IMR-90 (cell line): ENCODE data around the gene ATG5. TPM values are rescaled to one million over a fixed set of nuclear protein-coding genes. Genes with fewer than 3 reads are reported as not detected.

ENCODE experiments used
- ATAC-seq: fragments of 200-7000 bp; cut with Tn5 transposase; 2 replicates; pipeline ENCODE4 v1.9.1; 2020; ENCODE audit warnings: low read depth, mild to moderate bottlenecking, moderate library complexity
- BruUV-seq: library from RNA; stranded (reverse); fragments of 400-500 nt; replicated peaks from 2 replicates; lab custom pipeline; 2021; lab: Mats Ljungman, UMichigan
- CTCF ChIA-PET: fragments of 300-600 bp; formaldehyde crosslinking; extraction: SDS; loops from one replicate; lab custom pipeline; 2021; ENCODE audit warnings: antibody characterized with exemption; lab: Yijun Ruan, JAX
- POLR2A ChIA-PET: fragments of 300-600 bp; sonication (Branson Sonifier 250); formaldehyde crosslinking; loops from one replicate; lab custom pipeline; 2022; ENCODE audit warnings: antibody characterized with exemption; ENCODE audit not compliant: unreplicated experiment; lab: Charles Lee
- DNase-seq: peaks from one replicate; pipeline ENCODE4 v3.0.0; 2013
- H2AFZ ChIP-seq: replicated peaks from 2 replicates; pipeline ENCODE3; 2013; ENCODE audit warnings: low read length, mild to moderate bottlenecking; ENCODE audit not compliant: poor library complexity
- H2AK5ac ChIP-seq: 2 replicates; pipeline ENCODE4 v1.6.1; 2013; ENCODE audit warnings: low read depth, low read length, inconsistent platforms
- H2AK9ac ChIP-seq: replicated peaks from 2 replicates; pipeline ENCODE3; 2013; ENCODE audit warnings: mild to moderate bottlenecking, low read depth, low read length, moderate library complexity; ENCODE audit not compliant: poor library complexity
- H2BK120ac ChIP-seq: 2 replicates; pipeline ENCODE4 v1.6.1; 2013; ENCODE audit warnings: low read depth, low read length, inconsistent platforms
- H2BK15ac ChIP-seq: 3 replicates; pipeline ENCODE4 v1.6.1; 2013; ENCODE audit warnings: low read depth, low read length, inconsistent platforms
- H2BK20ac ChIP-seq: 2 replicates; pipeline ENCODE4 v1.6.1; 2013; ENCODE audit warnings: low read depth, mild to moderate bottlenecking, inconsistent platforms, low read length, moderate library complexity
- H2BK5ac ChIP-seq: 2 replicates; pipeline ENCODE4 v1.6.1; 2013; ENCODE audit warnings: mild to moderate bottlenecking, low read depth, low read length, inconsistent platforms; ENCODE audit not compliant: poor library complexity, severe bottlenecking
- H3K14ac ChIP-seq: replicated peaks from 2 replicates; pipeline ENCODE4 v1.6.1; 2013; ENCODE audit warnings: low read depth, low read length, inconsistent platforms
- H3K18ac ChIP-seq: 2 replicates; pipeline ENCODE4 v1.6.1; 2013; ENCODE audit warnings: low read depth, low read length, control low read depth
- H3K23ac ChIP-seq: 2 replicates; pipeline ENCODE4 v1.6.1; 2013; ENCODE audit warnings: low read depth, low read length, inconsistent platforms
- H3K27ac ChIP-seq: 2 replicates; pipeline ENCODE4 v1.5.1; 2013; ENCODE audit warnings: mild to moderate bottlenecking, control low read depth, low read length; ENCODE audit not compliant: insufficient read depth
- H3K27me3 ChIP-seq: 2 replicates; pipeline ENCODE4 v1.6.1; 2013; ENCODE audit warnings: low read length; ENCODE audit not compliant: control insufficient read depth, insufficient read depth
- H3K36me3 ChIP-seq: 2 replicates; pipeline ENCODE4 v1.6.1; 2013; ENCODE audit warnings: low read length, mixed read lengths; ENCODE audit not compliant: control insufficient read depth, insufficient read depth
- H3K4ac ChIP-seq: 2 replicates; pipeline ENCODE4 v1.6.1; 2013; ENCODE audit warnings: low read depth, low read length, inconsistent platforms
- H3K4me1 ChIP-seq: 2 replicates; pipeline ENCODE4 v1.6.1; 2013; ENCODE audit warnings: low read length, mixed read lengths; ENCODE audit not compliant: control insufficient read depth, insufficient read depth
- H3K4me2 ChIP-seq: 2 replicates; pipeline ENCODE4 v1.6.1; 2013; ENCODE audit warnings: low read depth, mild to moderate bottlenecking, control low read depth, low read length, moderate library complexity
- H3K4me3 ChIP-seq: 2 replicates; pipeline ENCODE4 v1.5.1; 2013; ENCODE audit warnings: low read depth, mild to moderate bottlenecking, control low read depth, low read length, moderate library complexity; ENCODE audit not compliant: insufficient read depth
- H3K56ac ChIP-seq: 2 replicates; pipeline ENCODE4 v1.6.1; 2013; ENCODE audit warnings: low read length, inconsistent platforms; ENCODE audit not compliant: insufficient read depth; ENCODE audit errors: extremely low read depth
- H3K79me1 ChIP-seq, 2 experiments: 2 replicates each; pipeline ENCODE4 v1.6.1; 2013; ENCODE audit warnings: low read length in 2 of 2, inconsistent platforms in 1 of 2, low read depth in 1 of 2
- H3K9ac ChIP-seq: 2 replicates; pipeline ENCODE4 v1.6.1; 2013; ENCODE audit warnings: low read depth, low read length, control low read depth
- H3K9me1 ChIP-seq: 2 replicates; pipeline ENCODE4 v1.6.1; 2013; ENCODE audit warnings: low read length, inconsistent platforms; ENCODE audit not compliant: insufficient read depth
- H3K9me3 ChIP-seq: 2 replicates; pipeline ENCODE4 v1.6.1; 2013; ENCODE audit warnings: low read length; ENCODE audit not compliant: control insufficient read depth, insufficient read depth
- H4K20me1 ChIP-seq: 2 replicates; pipeline ENCODE4 v1.6.1; 2013; ENCODE audit warnings: low read length, inconsistent platforms; ENCODE audit not compliant: insufficient read depth
- H4K5ac ChIP-seq: 2 replicates; pipeline ENCODE4 v1.6.1; 2013; ENCODE audit warnings: mild to moderate bottlenecking, low read depth, low read length, control low read depth
- H4K8ac ChIP-seq, 2 experiments: 2 replicates each; pipeline ENCODE4 v1.6.1; 2013; ENCODE audit warnings: low read depth in 2 of 2, low read length in 2 of 2, control low read depth in 1 of 2, inconsistent platforms in 1 of 2
- H4K91ac ChIP-seq: 2 replicates; pipeline ENCODE4 v1.6.1; 2013; ENCODE audit warnings: low read depth, low read length, inconsistent platforms; ENCODE audit not compliant: insufficient read depth
- BHLHE40 ChIP-seq: fragments of 150-350 bp; IDR thresholded peaks from 2 replicates; pipeline ENCODE4 v1.6.1; 2016; ENCODE audit warnings: mild to moderate bottlenecking, low read depth, low read length
- CEBPB ChIP-seq: IDR thresholded peaks from 2 replicates; pipeline ENCODE4 v1.6.1; 2012; ENCODE audit warnings: low read depth, low read length, improper control_type of control experiment
- CHD1 ChIP-seq: IDR thresholded peaks from 2 replicates; pipeline ENCODE4 v1.6.1; 2012; ENCODE audit warnings: low read depth, low read length, improper control_type of control experiment
- FOS ChIP-seq: fragments of 150-350 bp; IDR thresholded peaks from 2 replicates; pipeline ENCODE4 v1.6.1; 2016; ENCODE audit warnings: low read depth, low read length
- MAFK ChIP-seq: IDR thresholded peaks from 2 replicates; pipeline ENCODE4 v1.6.1; 2012; ENCODE audit warnings: low read depth, low read length, improper control_type of control experiment
- MAZ ChIP-seq: IDR thresholded peaks from 2 replicates; pipeline ENCODE4 v1.6.1; 2012; ENCODE audit warnings: low read depth, mild to moderate bottlenecking, low read length, improper control_type of control experiment, moderate library complexity, borderline replicate concordance
- MXI1 ChIP-seq: IDR thresholded peaks from 2 replicates; pipeline ENCODE4 v1.6.1; 2012; ENCODE audit warnings: low read depth, mild to moderate bottlenecking, low read length, moderate library complexity, borderline replicate concordance
- NFE2L2 ChIP-seq: fragments of 150-350 bp; IDR thresholded peaks from 2 replicates; pipeline ENCODE4 v1.6.1; 2016; ENCODE audit warnings: low read depth, mild to moderate bottlenecking, low read length
- POLR2A ChIP-seq: IDR thresholded peaks from 2 replicates; pipeline ENCODE4 v1.6.1; 2012; ENCODE audit warnings: mild to moderate bottlenecking, low read depth, low read length
- RAD21 ChIP-seq: IDR thresholded peaks from 2 replicates; pipeline ENCODE4 v1.6.1; 2012; ENCODE audit warnings: low read length, improper control_type of control experiment
- RCOR1 ChIP-seq: IDR thresholded peaks from 2 replicates; pipeline ENCODE4 v1.6.1; 2012; ENCODE audit warnings: mild to moderate bottlenecking, low read length, improper control_type of control experiment; ENCODE audit not compliant: insufficient replicate concordance
- RFX5 ChIP-seq: IDR thresholded peaks from 2 replicates; pipeline ENCODE4 v1.8.0; 2012; ENCODE audit warnings: low read depth, mild to moderate bottlenecking, low read length, moderate library complexity
- SMC3 ChIP-seq: fragments of 150-350 bp; IDR thresholded peaks from 2 replicates; pipeline ENCODE4 v1.6.1; 2016; ENCODE audit warnings: low read depth, mild to moderate bottlenecking, antibody characterized with exemption, low read length, moderate library complexity
- USF2 ChIP-seq: fragments of 150-350 bp; IDR thresholded peaks from 2 replicates; pipeline ENCODE4 v1.6.1; 2017; ENCODE audit warnings: mild to moderate bottlenecking, antibody characterized with exemption, low read length, low read depth
- WGBS, 2 experiments: methylation state at CpG; one replicate each; pipeline versions ENCODE4 v1.1.5 to v1.1.7; 2013; ENCODE audit warnings: missing lambda C conversion rate in 2 of 2; ENCODE audit not compliant: insufficient read length in 1 of 2; ENCODE audit errors: extremely low coverage in 2 of 2; 5-methylcytosine and 5-hydroxymethylcytosine counted together
- dilution Hi-C: fragments of 300-500 bp; cut with HindIII; formaldehyde crosslinking; loops from one replicate; pipeline ENCODE4 v1.14.3; 2018; ENCODE audit warnings: low sequenced_read_pairs; ENCODE audit not compliant: unreplicated experiment
- in situ Hi-C: fragments of 300-500 bp; cut with MboI; formaldehyde crosslinking; loops from 3 replicates; pipeline ENCODE4 v1.14.3; 2019; ENCODE audit warnings: low sequenced_read_pairs, inconsistent platforms, mixed read lengths
- intact Hi-C: fragments of 100-400 bp; cut with micrococcal nuclease; formaldehyde crosslinking; loops from 2 replicates; pipeline ENCODE4 v1.10.0; 2022
- polyA plus RNA-seq, 3 experiments: library from polyadenylated mRNA; depleted of rRNA; stranded (reverse); fragments of >200 nt; gene quantifications; 2 replicates each; pipeline ENCODE4 v1.2.3, GENCODE V29; 2012; ENCODE audit warnings: low replicate concordance in 1 of 3
- total RNA-seq: library from RNA; depleted of rRNA; stranded (reverse); fragments of >200 nt; gene quantifications from 2 replicates; pipeline ENCODE4 v1.2.3, GENCODE V29; 2012
- TF ChIP-seq, protein P1 (sequence below): conservative IDR thresholded peaks from 2 replicates; pipeline ENCODE4 v1.5.1; 2012; ENCODE audit warnings: mild to moderate bottlenecking, low read depth, low read length, improper control_type of control experiment
- TF ChIP-seq, protein P2 (sequence below): fragments of 150-350 bp; IDR thresholded peaks from 2 replicates; pipeline ENCODE4 v1.6.1; 2016; ENCODE audit warnings: low read depth, mild to moderate bottlenecking, low read length, moderate library complexity, borderline replicate concordance

ATG5 gene
- total and polyA plus RNA-seq, 2 of the 4 experiments (the other 2 are of a cell fraction): 13.5 to 28.0 TPM

DNA sequence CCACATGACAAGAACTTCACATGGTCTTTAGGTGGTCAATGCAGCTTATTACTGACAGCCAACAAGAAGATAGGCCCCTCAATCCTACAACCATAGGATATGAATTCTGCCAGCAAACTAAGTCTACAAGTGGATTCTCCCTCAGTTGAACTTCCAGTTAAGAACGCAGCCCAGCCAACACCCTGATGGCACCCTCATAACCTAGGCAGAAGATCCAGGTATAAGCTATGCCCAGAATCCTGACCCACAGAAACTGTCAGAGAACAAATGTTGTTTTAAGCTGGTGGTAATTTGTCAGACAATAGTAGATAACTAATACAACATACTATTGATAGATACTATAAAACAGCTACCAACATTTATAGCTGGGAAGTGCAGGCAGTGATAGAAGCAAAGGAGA lies 38.8 kb downstream of the ATG5 start:
- intact Hi-C loops (loop anchor here (5.0 kb wide), 1 partner anchor 39 kb away; no protein-coding TSS in a partner anchor), dilution Hi-C loops (no loop called here), in situ Hi-C loops (no loop called here)
- BruUV-seq: no TSS peak
- H3K4me2 ChIP-seq: no peak overlapping the region
- no peak overlapping the region for H4K8ac ChIP-seq
- H2BK5ac ChIP-seq: no peak overlapping the region
- no peak overlapping the region for H3K4me3 ChIP-seq
- no peak overlapping the region for H3K23ac ChIP-seq
- H4K5ac ChIP-seq: no peak overlapping the region
- H2BK20ac ChIP-seq: no peak overlapping the region
- no peak overlapping the region for H3K56ac ChIP-seq
- no peak for TF ChIP-seq RCOR1
- no peak for TF ChIP-seq CEBPB
- TF ChIP-seq POLR2A: no peak
- no peak for TF ChIP-seq CHD1
- TF ChIP-seq, protein P1, sequence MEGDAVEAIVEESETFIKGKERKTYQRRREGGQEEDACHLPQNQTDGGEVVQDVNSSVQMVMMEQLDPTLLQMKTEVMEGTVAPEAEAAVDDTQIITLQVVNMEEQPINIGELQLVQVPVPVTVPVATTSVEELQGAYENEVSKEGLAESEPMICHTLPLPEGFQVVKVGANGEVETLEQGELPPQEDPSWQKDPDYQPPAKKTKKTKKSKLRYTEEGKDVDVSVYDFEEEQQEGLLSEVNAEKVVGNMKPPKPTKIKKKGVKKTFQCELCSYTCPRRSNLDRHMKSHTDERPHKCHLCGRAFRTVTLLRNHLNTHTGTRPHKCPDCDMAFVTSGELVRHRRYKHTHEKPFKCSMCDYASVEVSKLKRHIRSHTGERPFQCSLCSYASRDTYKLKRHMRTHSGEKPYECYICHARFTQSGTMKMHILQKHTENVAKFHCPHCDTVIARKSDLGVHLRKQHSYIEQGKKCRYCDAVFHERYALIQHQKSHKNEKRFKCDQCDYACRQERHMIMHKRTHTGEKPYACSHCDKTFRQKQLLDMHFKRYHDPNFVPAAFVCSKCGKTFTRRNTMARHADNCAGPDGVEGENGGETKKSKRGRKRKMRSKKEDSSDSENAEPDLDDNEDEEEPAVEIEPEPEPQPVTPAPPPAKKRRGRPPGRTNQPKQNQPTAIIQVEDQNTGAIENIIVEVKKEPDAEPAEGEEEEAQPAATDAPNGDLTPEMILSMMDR: no peak
- TF ChIP-seq MAFK: no peak
- TF ChIP-seq FOS: no peak
- no peak for TF ChIP-seq RFX5
- TF ChIP-seq, protein P2, sequence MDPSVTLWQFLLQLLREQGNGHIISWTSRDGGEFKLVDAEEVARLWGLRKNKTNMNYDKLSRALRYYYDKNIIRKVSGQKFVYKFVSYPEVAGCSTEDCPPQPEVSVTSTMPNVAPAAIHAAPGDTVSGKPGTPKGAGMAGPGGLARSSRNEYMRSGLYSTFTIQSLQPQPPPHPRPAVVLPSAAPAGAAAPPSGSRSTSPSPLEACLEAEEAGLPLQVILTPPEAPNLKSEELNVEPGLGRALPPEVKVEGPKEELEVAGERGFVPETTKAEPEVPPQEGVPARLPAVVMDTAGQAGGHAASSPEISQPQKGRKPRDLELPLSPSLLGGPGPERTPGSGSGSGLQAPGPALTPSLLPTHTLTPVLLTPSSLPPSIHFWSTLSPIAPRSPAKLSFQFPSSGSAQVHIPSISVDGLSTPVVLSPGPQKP: no peak
- TF ChIP-seq USF2: no peak
- no peak for TF ChIP-seq BHLHE40
- TF ChIP-seq NFE2L2: no peak
- no peak for TF ChIP-seq SMC3
- no peak for TF ChIP-seq RAD21
- TF ChIP-seq MXI1: no peak
- no peak for TF ChIP-seq MAZ
- H2BK15ac ChIP-seq: no peak overlapping the region
- H3K27me3 ChIP-seq: no peaks in the 10 kb centered on the region
- H3K4ac ChIP-seq: no peak overlapping the region
- CTCF ChIA-PET: no interaction called here
- no peak overlapping the region for H2AK9ac ChIP-seq
- no peak for DNase-seq
- H2AK5ac ChIP-seq: no peak overlapping the region
- no CpG with 5 or more reads among the region's 1 CpG for WGBS, 2 experiments
- no peaks in the 10 kb centered on the region for H3K4me1 ChIP-seq
- H2AFZ ChIP-seq: no peak overlapping the region
- H3K27ac ChIP-seq: no peak overlapping the region
- no peak overlapping the region for H3K9ac ChIP-seq
- H4K20me1 ChIP-seq: peaks cover 10% of the 10 kb centered on the region; the same call in 1 of the 2 replicates
- no peak overlapping the region for H2BK120ac ChIP-seq
- peaks cover 33 to 43% of the 10 kb centered on the region in 2 experiments for H3K79me1 ChIP-seq
- H3K9me1 ChIP-seq: no peaks in the 10 kb centered on the region
- POLR2A ChIA-PET: no interaction called here
- H3K14ac ChIP-seq: no peak overlapping the region
- ATAC-seq: no peak
- H3K18ac ChIP-seq: no peak overlapping the region
- H3K36me3 ChIP-seq: peaks cover 2% of the 10 kb centered on the region
- peaks cover 2% of the 10 kb centered on the region; the same call in 1 of the 2 replicates for H3K9me3 ChIP-seq
- no peak overlapping the region for H4K91ac ChIP-seq
